CD4-positive, CD25-positive, alpha-beta regulatory T cell (primary cell): ENCODE results near the gene DIP2B. TPM values are rescaled to one million over a fixed set of nuclear protein-coding genes. Genes with fewer than 3 reads are reported as not detected.
"Not testable (repeated sequence)": the region's sequence is repeated elsewhere in the genome, so short reads cannot be mapped to it uniquely, and the experiment has no call there.

ENCODE experiments used
- ATAC-seq, 2 donors: fragments of 150-1000 bp; cut with Tn5 transposase; one replicate each; pipeline ENCODE4 v1.10.0; 2021; ENCODE audit warnings: low read depth in 2 of 2, moderate number of reproducible peaks in 2 of 2, moderate library complexity in 1 of 2
- DNase-seq, 3 donors: peaks; one replicate each; pipeline versions ENCODE4 v3.0.0 to v3.0.0-alpha.2; 2012 to 2022; ENCODE audit warnings: mixed read lengths in 1 of 3
- H3K27ac ChIP-seq: one replicate; pipeline ENCODE4 v1.7.0; 2013; ENCODE audit warnings: mild to moderate bottlenecking, low read length; ENCODE audit not compliant: insufficient read depth, poor library complexity, severe bottlenecking
- H3K27me3 ChIP-seq: one replicate; pipeline ENCODE4 v1.7.0; 2013; ENCODE audit warnings: low read length; ENCODE audit not compliant: control insufficient read depth, insufficient read depth
- H3K36me3 ChIP-seq: one replicate; pipeline ENCODE4 v1.7.0; 2013; ENCODE audit warnings: mild to moderate bottlenecking, low read length, moderate library complexity; ENCODE audit not compliant: control insufficient read depth, insufficient read depth
- H3K4me1 ChIP-seq: 2 replicates; pipeline ENCODE4 v1.7.0; 2013; ENCODE audit warnings: mild to moderate bottlenecking, low read length; ENCODE audit not compliant: insufficient read depth, control insufficient read depth, poor library complexity, severe bottlenecking
- H3K4me3 ChIP-seq: one replicate; pipeline ENCODE4 v1.7.0; 2013; ENCODE audit warnings: low read depth, mild to moderate bottlenecking, low read length, moderate library complexity
- H3K9me3 ChIP-seq, 2 experiments: 1 replicate in 1 of 2; 2 replicates in 1 of 2; pipeline ENCODE4 v1.7.0; 2013; ENCODE audit warnings: low read length in 2 of 2, mild to moderate bottlenecking in 1 of 2, moderate library complexity in 1 of 2; ENCODE audit not compliant: control insufficient read depth in 2 of 2
- H3K27ac Mint-ChIP-seq, 3 donors: one replicate each; pipeline ENCODE4 v1.8.0; 2020 to 2022; ENCODE audit warnings: mild to moderate bottlenecking in 3 of 3, mixed read lengths in 3 of 3, moderate library complexity in 2 of 3
- H3K27me3 Mint-ChIP-seq: one replicate; pipeline ENCODE4 v1.8.0; 2022; ENCODE audit warnings: mild to moderate bottlenecking, mixed read lengths
- H3K36me3 Mint-ChIP-seq: one replicate; pipeline ENCODE4 v1.8.0; 2020; ENCODE audit warnings: mixed read lengths
- H3K4me1 Mint-ChIP-seq, 4 donors: one replicate each; pipeline ENCODE4 v1.8.0; 2020 to 2022; ENCODE audit warnings: mixed read lengths in 4 of 4, mild to moderate bottlenecking in 1 of 4
- H3K4me3 Mint-ChIP-seq, 4 donors: one replicate each; pipeline ENCODE4 v1.8.0; 2020 to 2022; ENCODE audit warnings: mild to moderate bottlenecking in 4 of 4, mixed read lengths in 4 of 4, moderate library complexity in 3 of 4
- H3K9me3 Mint-ChIP-seq, 7 donors: one replicate each; pipeline ENCODE4 v1.8.0; 2020 to 2022; ENCODE audit warnings: mixed read lengths in 7 of 7, mild to moderate bottlenecking in 3 of 7, moderate library complexity in 2 of 7
- polyA plus RNA-seq, 4 donors: library from polyadenylated mRNA; unstranded; fragments of 300-500 nt; fragmentation: Illumina TruSeq; gene quantifications; one replicate each; pipeline ENCODE4 v1.2.3, GENCODE V29; 2021
- total RNA-seq: library from RNA; stranded (reverse); gene quantifications from one replicate; pipeline ENCODE4 v1.2.3, GENCODE V29; 2022

Gene DIP2B
- total and polyA plus RNA-seq, 5 donors from 2014 or later: 12.2 to 47.5 (median 15.2) TPM

- not testable (repeated sequence) for H3K4me3 Mint-ChIP-seq, H3K4me1 ChIP-seq, H3K27me3 ChIP-seq, ATAC-seq, H3K4me1 Mint-ChIP-seq, H3K36me3 ChIP-seq, H3K36me3 Mint-ChIP-seq, H3K27me3 Mint-ChIP-seq, H3K27ac Mint-ChIP-seq, H3K27ac ChIP-seq, DNase-seq, H3K4me3 ChIP-seq
- H3K9me3 ChIP-seq: peaks cover 30 to 47% of the 10 kb centered on the region in 2 experiments
- peaks cover 0 to 57% (median 22%) of the 10 kb centered on the region in 7 donors for H3K9me3 Mint-ChIP-seq
Observed at GRCh38 chr12:50498119-50498518, 6.7 kb upstream of the DIP2B start.

GRCh38 chr12:50505675-50506530, 1.1 kb downstream of the DIP2B start:
- H3K4me3 Mint-ChIP-seq: peak overlapping the region; percentile 88 to 99 (median 98)
- peaks cover 7% of the 10 kb centered on the region for H3K36me3 Mint-ChIP-seq
- H3K27ac Mint-ChIP-seq: peak overlapping the region; percentile 87 to 96 (median 94)
- H3K9me3 Mint-ChIP-seq: peaks cover 0 to 3% (median 0%) of the 10 kb centered on the region in 7 donors
- no peaks in the 10 kb centered on the region for H3K36me3 ChIP-seq
- peaks cover 34 to 57% (median 47%) of the 10 kb centered on the region in 4 donors for H3K4me1 Mint-ChIP-seq
- H3K27ac ChIP-seq: peak overlapping the region; percentile 85
- H3K27me3 Mint-ChIP-seq: no peaks in the 10 kb centered on the region
- peaks cover 50% of the 10 kb centered on the region for H3K4me1 ChIP-seq
- H3K4me3 ChIP-seq: peak overlapping the region; percentile 95
- H3K27me3 ChIP-seq: no peaks in the 10 kb centered on the region
- H3K9me3 ChIP-seq: no peaks in the 10 kb centered on the region
- peak in 1 of 3 donors; percentile 48 for DNase-seq
- ATAC-seq: no peak

GRCh38 chr12:50506753-50507473, 2.1 kb downstream of the DIP2B start:
- Histone ChIP-seq H3K27me3 (no peaks in the 10 kb centered on the region), H3K9me3 (no peaks in the 10 kb centered on the region), H3K4me1 (peaks cover 56% of the 10 kb centered on the region), H3K36me3 (no peaks in the 10 kb centered on the region), H3K27ac (peak overlapping the region; percentile 85), H3K4me3 (peak overlapping the region; percentile 95)
- Mint-ChIP-seq H3K27me3 (no peaks in the 10 kb centered on the region), H3K4me3 (peak overlapping the region; percentile 88 to 99 (median 98)), H3K36me3 (peaks cover 7% of the 10 kb centered on the region), H3K9me3 (peaks cover 0 to 3% (median 0%) of the 10 kb centered on the region in 7 donors), H3K4me1 (peaks cover 34 to 58% (median 47%) of the 10 kb centered on the region in 4 donors), H3K27ac (peak overlapping the region; percentile 72 to 96 (median 87))
- no peak for DNase-seq
- no peak for ATAC-seq

- peaks cover 56% of the 10 kb centered on the region for H3K4me1 ChIP-seq
- H3K27ac Mint-ChIP-seq: peak overlapping the region; percentile 87 to 96 (median 96)
- H3K4me1 Mint-ChIP-seq: peaks cover 34 to 62% (median 47%) of the 10 kb centered on the region in 4 donors
- peaks cover 0 to 3% (median 0%) of the 10 kb centered on the region in 7 donors for H3K9me3 Mint-ChIP-seq
- H3K4me3 Mint-ChIP-seq: peak overlapping the region; percentile 88 to 99 (median 98)
- no peaks in the 10 kb centered on the region for H3K27me3 Mint-ChIP-seq
- H3K27me3 ChIP-seq: no peaks in the 10 kb centered on the region
- DNase-seq (no peak), ATAC-seq (no peak)
- peaks cover 7% of the 10 kb centered on the region for H3K36me3 Mint-ChIP-seq
- no peaks in the 10 kb centered on the region for H3K9me3 ChIP-seq
- peak overlapping the region; percentile 85 for H3K27ac ChIP-seq
- peak overlapping the region; percentile 95 for H3K4me3 ChIP-seq
- H3K36me3 ChIP-seq: no peaks in the 10 kb centered on the region
Observed at GRCh38 chr12:50507474-50507838, 2.7 kb downstream of the DIP2B start.

- Mint-ChIP-seq H3K4me3 (peak overlapping the region; percentile 88 to 99 (median 98)), H3K4me1 (peaks cover 34 to 67% (median 49%) of the 10 kb centered on the region in 4 donors), H3K9me3 (peaks cover 0 to 3% (median 0%) of the 10 kb centered on the region in 7 donors), H3K36me3 (peaks cover 7% of the 10 kb centered on the region), H3K27ac (peak overlapping the region; percentile 87 to 96 (median 93)), H3K27me3 (no peaks in the 10 kb centered on the region)
- ATAC-seq (peak; percentile 20 to 28), DNase-seq (peak; percentile 5 to 68 (median 31))
- Histone ChIP-seq H3K36me3 (no peaks in the 10 kb centered on the region), H3K27ac (peak overlapping the region; percentile 85), H3K9me3 (no peaks in the 10 kb centered on the region), H3K27me3 (no peaks in the 10 kb centered on the region), H3K4me3 (peak overlapping the region; percentile 95), H3K4me1 (peaks cover 56% of the 10 kb centered on the region)
Observed at GRCh38 chr12:50507930-50508329, 3.1 kb downstream of the DIP2B start.

- no peaks in the 10 kb centered on the region for H3K27me3 ChIP-seq
- H3K9me3 ChIP-seq: no peaks in the 10 kb centered on the region
- peaks cover 0 to 3% (median 0%) of the 10 kb centered on the region in 7 donors for H3K9me3 Mint-ChIP-seq
- H3K4me1 ChIP-seq: peaks cover 58% of the 10 kb centered on the region
- H3K4me1 Mint-ChIP-seq: peaks cover 34 to 72% (median 53%) of the 10 kb centered on the region in 4 donors
- H3K4me3 ChIP-seq: peak overlapping the region; percentile 95
- no peaks in the 10 kb centered on the region for H3K36me3 ChIP-seq
- H3K27ac Mint-ChIP-seq: peak overlapping the region; percentile 87 to 96 (median 93)
- H3K4me3 Mint-ChIP-seq: peak overlapping the region; percentile 88 to 99 (median 98)
- ATAC-seq (no peak), DNase-seq (no peak)
- peaks cover 7% of the 10 kb centered on the region for H3K36me3 Mint-ChIP-seq
- peak overlapping the region; percentile 85 for H3K27ac ChIP-seq
- H3K27me3 Mint-ChIP-seq: no peaks in the 10 kb centered on the region
Observed at GRCh38 chr12:50508414-50508813, 3.6 kb downstream of the DIP2B start.

- DNase-seq (peak in 1 of 3 donors; percentile 53), ATAC-seq (no peak)
- H3K9me3 Mint-ChIP-seq: peaks cover 0 to 3% (median 0%) of the 10 kb centered on the region in 7 donors
- H3K4me1 Mint-ChIP-seq: peaks cover 34 to 79% (median 55%) of the 10 kb centered on the region in 4 donors
- peaks cover 7% of the 10 kb centered on the region for H3K36me3 Mint-ChIP-seq
- peak overlapping the region; percentile 95 for H3K4me3 ChIP-seq
- H3K27ac ChIP-seq: peak overlapping the region; percentile 85
- no peaks in the 10 kb centered on the region for H3K27me3 ChIP-seq
- H3K9me3 ChIP-seq: no peaks in the 10 kb centered on the region
- peak overlapping the region; percentile 87 to 96 (median 93) for H3K27ac Mint-ChIP-seq
- H3K4me3 Mint-ChIP-seq: peak overlapping the region; percentile 88 to 99 (median 98)
- H3K36me3 ChIP-seq: no peaks in the 10 kb centered on the region
- H3K27me3 Mint-ChIP-seq: no peaks in the 10 kb centered on the region
- H3K4me1 ChIP-seq: peaks cover 65% of the 10 kb centered on the region
Observed at GRCh38 chr12:50508970-50509663, 4.3 kb downstream of the DIP2B start.
